ENCODE data around the gene ARFGAP1. TPM values are rescaled to one million over a fixed set of nuclear protein-coding genes. Genes with fewer than 3 reads are reported as not detected.

Gene ARFGAP1
- total and polyA plus RNA-seq, 2 of the 8 experiments (the other 6 are each of a cell fraction or from before 2014, with no cell fraction given), result 93.7 to 100 TPM

- ChIA-PET CTCF (ENCODE audit: partially characterized antibody) (interaction anchor here (1.0 to 9.9 kb wide), 7 partner anchors 8 to 90 kb away, joined by 3 to 81 read pairs (median 21); partner anchors contain the start of gene ARFGAP1), POLR2A (ENCODE audit: partially characterized antibody) (no interaction called here)
- Histone ChIP-seq H3K23me2 (ENCODE audit: low read depth, low read length) (no peaks in the 10 kb centered on the region), H2BK12ac (ENCODE audit: low read depth, low read length) (no peak overlapping the region), H3K4ac (replicated peaks; ENCODE audit: insufficient read length, low read depth, low read length) (no peak overlapping the region), H4K20me1 (replicated peaks in 1 of 2; ENCODE audit: control insufficient read depth in 1 of 2, insufficient read depth in 2 of 2, low read length in 2 of 2) (peaks cover 0 to 9% of the 10 kb centered on the region in 2 experiments), H3K14ac (ENCODE audit: insufficient read length) (no peak overlapping the region), H4K8ac (ENCODE audit: extremely low read depth, insufficient read depth, low read length) (no peak overlapping the region), H3K4me1 (replicated peaks in 1 of 4; ENCODE audit: control insufficient read depth in 3 of 4, insufficient read depth in 4 of 4, low read length in 3 of 4) (peaks cover 0 to 14% (median 6%) of the 10 kb centered on the region in 4 experiments; a peak in 4 of 7 replicates), H3K56ac (replicated peaks; ENCODE audit: insufficient read length, low read depth, low read length) (no peak overlapping the region), H2BK20ac (ENCODE audit: low read length) (no peak overlapping the region), H3K23ac (ENCODE audit: insufficient read length) (no peak overlapping the region), H2AK5ac (ENCODE audit: low read depth, low read length) (no peak overlapping the region), H3K9ac (replicated peaks in 1 of 4; ENCODE audit: extremely low read depth in 1 of 4, low read depth in 3 of 4, low read length in 3 of 4) (no peak overlapping the region), H4K91ac (replicated peaks; ENCODE audit: insufficient read length, low read length) (no peak overlapping the region), H3K36me3 (ENCODE audit: control insufficient read depth in 2 of 4, insufficient read depth in 4 of 4, low read length in 3 of 4) (peaks cover 0 to 26% (median 6%) of the 10 kb centered on the region in 4 experiments; a peak in 4 of 8 replicates), H2BK5ac (ENCODE audit: low read depth, low read length) (no peak overlapping the region), H3K4me3 (ENCODE audit: extremely low read depth in 1 of 4, insufficient read depth in 2 of 4, low read depth in 3 of 4, low read length in 4 of 4) (no peak overlapping the region), H3K79me2 (ENCODE audit: control insufficient read depth in 1 of 2, insufficient read depth in 2 of 2, low read length in 2 of 2) (no peaks in the 10 kb centered on the region), H3K79me1 (ENCODE audit: low read depth, low read length) (no peaks in the 10 kb centered on the region; the same call in 1 of the 2 replicates), H2BK120ac (replicated peaks; ENCODE audit: low read depth, low read length) (no peak overlapping the region), H3K9me3 (ENCODE audit: insufficient read depth in 2 of 2, low read depth in 1 of 2, low read length in 1 of 2) (no peaks in the 10 kb centered on the region), H2AFZ (ENCODE audit: low read length) (no peak overlapping the region), H2BK15ac (ENCODE audit: low read length) (no peak overlapping the region), H3K27me3 (replicated peaks in 1 of 4; ENCODE audit: control insufficient read depth in 3 of 4, extremely low read depth in 1 of 4, insufficient read depth in 3 of 4, low read length in 3 of 4) (no peaks in the 10 kb centered on the region), H4K5ac (ENCODE audit: insufficient read length, low read depth, low read length) (no peak overlapping the region), H3K27ac (ENCODE audit: low read depth, low read length) (no peak overlapping the region), H3K18ac (ENCODE audit: extremely low read depth, low read length) (no peak overlapping the region), H3K4me2 (ENCODE audit: insufficient read depth in 1 of 2, low read depth in 2 of 2, low read length in 2 of 2) (no peak overlapping the region)
- 92% methylated on average over 24 of the region's 25 CpGs; no CpG with 5 or more reads in 1 of the 2 experiments for WGBS, 2 experiments (ENCODE audit: extremely low coverage in 1 of 2, insufficient coverage in 1 of 2, insufficient read length in 1 of 2, insufficient replicate concordance in 2 of 2, low coverage in 1 of 2, low lambda C conversion rate in 2 of 2, missing lambda C conversion rate in 1 of 2)
- FAIRE-seq, result no peak
- no peak for DNase-seq (ENCODE audit: low read depth in 1 of 2, low spot score in 2 of 2)
- TF ChIP-seq NRF1 (IDR thresholded peaks at IDR 0.05; ENCODE audit: low read depth, low read length), result no peak
- no peak for TF ChIP-seq USF2 (IDR thresholded peaks at IDR 0.05; ENCODE audit: low read length)
- TF ChIP-seq SIX5 (IDR thresholded peaks at IDR 0.05; ENCODE audit: low read depth, low read length), result no peak
- TF ChIP-seq JUN (IDR thresholded peaks at IDR 0.05; ENCODE audit: low read depth, low read length), result no peak
- no peak for TF ChIP-seq SIN3A (conservative IDR thresholded peaks at IDR 0.05 in 1 of 2, IDR thresholded peaks at IDR 0.05 in 1 of 2; ENCODE audit: low read depth in 1 of 2, low read length in 2 of 2)
- no peak for TF ChIP-seq TAF1 (IDR thresholded peaks at IDR 0.05; ENCODE audit: low read depth, low read length)
- no peak for TF ChIP-seq CHD2 (IDR thresholded peaks at IDR 0.05; ENCODE audit: low read length)
- TF ChIP-seq SAP30 (IDR thresholded peaks at IDR 0.05; ENCODE audit: insufficient read depth, insufficient replicate concordance, low read length), result no peak
- TF ChIP-seq MAX (IDR thresholded peaks at IDR 0.05), result no peak
- TF ChIP-seq KDM5A (IDR thresholded peaks at IDR 0.05; ENCODE audit: low read length), result no peak
- no peak for TF ChIP-seq BRCA1 (IDR thresholded peaks at IDR 0.05; ENCODE audit: low read depth, low read length)
These were observed 16.9 kb downstream of the ARFGAP1 start for GRCh38 chr20:63289311-63290135.
